Cardiac fibroblast (primary cell): ENCODE results near the gene PAPPA2.

Experiments used
- DNase-seq, 2 donors: peaks; one replicate each; pipeline versions ENCODE4 v3.0.0 to v3.0.0-alpha.2; 2010; ENCODE audit warnings: low read depth in 2 of 2
- H3K4me3 ChIP-seq, 2 donors: replicated peaks in 1 of 2; 1 replicate in 1 of 2; 2 replicates in 1 of 2; pipeline ENCODE4 v1.5.1; 2011; ENCODE audit warnings: low read depth in 2 of 2, low read length in 2 of 2, mild to moderate bottlenecking in 2 of 2, moderate library complexity in 1 of 2
- TF ChIP-seq, protein P1 (sequence below): IDR thresholded peaks from one replicate; pipeline ENCODE4 v1.5.1; 2011; ENCODE audit warnings: low read depth, mild to moderate bottlenecking, low read length, inconsistent platforms

The PAPPA2 gene

DNA sequence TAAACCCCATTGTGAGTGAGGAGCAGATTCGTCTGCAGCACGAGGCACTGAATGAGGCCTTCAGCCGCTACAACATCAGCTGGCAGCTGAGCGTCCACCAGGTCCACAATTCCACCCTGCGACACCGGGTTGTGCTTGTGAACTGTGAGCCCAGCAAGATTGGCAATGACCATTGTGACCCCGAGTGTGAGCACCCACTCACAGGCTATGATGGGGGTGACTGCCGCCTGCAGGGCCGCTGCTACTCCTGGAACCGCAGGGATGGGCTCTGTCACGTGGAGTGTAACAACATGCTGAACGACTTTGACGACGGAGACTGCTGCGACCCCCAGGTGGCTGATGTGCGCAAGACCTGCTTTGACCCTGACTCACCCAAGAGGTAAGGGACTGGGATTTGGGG lies 132.2 kb downstream of the PAPPA2 start:
- TF ChIP-seq, protein P1, sequence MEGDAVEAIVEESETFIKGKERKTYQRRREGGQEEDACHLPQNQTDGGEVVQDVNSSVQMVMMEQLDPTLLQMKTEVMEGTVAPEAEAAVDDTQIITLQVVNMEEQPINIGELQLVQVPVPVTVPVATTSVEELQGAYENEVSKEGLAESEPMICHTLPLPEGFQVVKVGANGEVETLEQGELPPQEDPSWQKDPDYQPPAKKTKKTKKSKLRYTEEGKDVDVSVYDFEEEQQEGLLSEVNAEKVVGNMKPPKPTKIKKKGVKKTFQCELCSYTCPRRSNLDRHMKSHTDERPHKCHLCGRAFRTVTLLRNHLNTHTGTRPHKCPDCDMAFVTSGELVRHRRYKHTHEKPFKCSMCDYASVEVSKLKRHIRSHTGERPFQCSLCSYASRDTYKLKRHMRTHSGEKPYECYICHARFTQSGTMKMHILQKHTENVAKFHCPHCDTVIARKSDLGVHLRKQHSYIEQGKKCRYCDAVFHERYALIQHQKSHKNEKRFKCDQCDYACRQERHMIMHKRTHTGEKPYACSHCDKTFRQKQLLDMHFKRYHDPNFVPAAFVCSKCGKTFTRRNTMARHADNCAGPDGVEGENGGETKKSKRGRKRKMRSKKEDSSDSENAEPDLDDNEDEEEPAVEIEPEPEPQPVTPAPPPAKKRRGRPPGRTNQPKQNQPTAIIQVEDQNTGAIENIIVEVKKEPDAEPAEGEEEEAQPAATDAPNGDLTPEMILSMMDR, result no peak
- DNase-seq, result no peak
- no peak overlapping the region for H3K4me3 ChIP-seq

DNA sequence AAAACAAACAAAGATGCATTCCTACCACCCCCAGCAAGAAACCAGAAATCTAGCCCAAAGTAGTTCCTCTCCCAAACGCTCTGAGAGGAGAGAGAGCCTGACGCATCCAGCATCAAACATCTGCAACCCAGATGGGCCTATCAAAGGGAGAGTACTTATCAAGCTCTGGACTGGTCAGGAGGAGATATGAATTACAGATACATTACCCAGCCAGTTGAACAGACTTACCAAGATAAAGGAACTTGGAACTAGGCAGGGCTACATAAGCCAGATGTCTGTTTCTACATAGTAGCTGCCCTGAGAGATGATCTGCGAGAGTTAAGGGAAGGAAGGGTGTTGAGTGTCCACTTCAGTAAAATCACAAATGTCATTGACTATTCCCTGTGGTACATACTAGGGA lies 138.4 kb downstream of the PAPPA2 start:
- peak in 1 of 2 donors; percentile 9 for DNase-seq
- TF ChIP-seq, protein P1, result no peak
- no peak overlapping the region for H3K4me3 ChIP-seq

DNA sequence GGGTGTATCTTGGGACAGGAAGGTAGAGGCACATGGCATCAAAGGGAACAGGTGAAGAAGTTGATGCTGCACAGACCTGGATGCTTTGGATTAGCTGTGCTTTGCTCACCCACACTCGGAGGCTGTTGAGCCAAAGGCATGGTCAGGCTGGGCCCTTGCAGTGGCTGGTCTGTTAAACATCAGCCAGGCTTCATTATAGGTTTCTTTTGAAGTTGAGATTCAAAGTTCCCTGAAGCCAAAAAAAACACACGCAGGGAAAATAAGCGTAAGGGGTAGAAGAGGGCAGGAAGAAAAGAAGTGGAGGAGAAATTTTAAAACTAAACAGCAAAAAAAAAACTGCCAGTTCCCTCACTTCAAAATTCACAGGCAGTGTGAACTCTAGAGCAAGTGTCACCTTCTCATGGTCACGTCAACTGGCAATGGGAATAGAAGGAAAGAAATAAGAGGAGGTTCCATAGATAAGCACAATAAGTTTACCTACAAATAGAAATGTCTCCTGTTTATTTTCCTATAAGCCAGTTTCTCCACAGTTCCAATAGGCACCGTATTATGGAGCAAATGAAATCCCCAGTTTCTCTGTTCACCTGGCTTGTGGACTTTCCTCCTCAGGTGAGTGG lies 139.5 kb downstream of the PAPPA2 start:
- TF ChIP-seq, protein P1, result no peak
- no peak for DNase-seq
- H3K4me3 ChIP-seq, result no peak overlapping the region

DNA sequence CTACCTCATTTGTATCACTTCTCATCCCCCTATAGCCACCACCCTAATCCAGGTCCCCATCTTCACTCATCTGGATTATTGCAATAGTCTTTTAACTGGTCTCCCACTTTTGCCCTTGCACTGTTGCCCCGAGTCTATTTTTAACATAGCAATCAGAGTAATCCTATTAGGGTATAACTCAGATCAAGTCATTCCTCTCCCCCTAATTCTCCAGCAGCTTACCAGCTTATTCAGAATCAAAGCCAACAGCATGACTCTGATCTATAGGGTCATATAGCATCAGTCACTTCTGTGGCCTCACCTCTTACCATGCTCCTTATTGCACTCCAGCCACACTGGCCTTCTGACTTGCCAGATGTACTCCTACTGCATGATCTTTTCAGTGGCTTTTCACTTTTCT lies 140.7 kb downstream of the PAPPA2 start:
- DNase-seq, result no peak
- TF ChIP-seq, protein P1, result no peak
- no peak overlapping the region for H3K4me3 ChIP-seq

DNA sequence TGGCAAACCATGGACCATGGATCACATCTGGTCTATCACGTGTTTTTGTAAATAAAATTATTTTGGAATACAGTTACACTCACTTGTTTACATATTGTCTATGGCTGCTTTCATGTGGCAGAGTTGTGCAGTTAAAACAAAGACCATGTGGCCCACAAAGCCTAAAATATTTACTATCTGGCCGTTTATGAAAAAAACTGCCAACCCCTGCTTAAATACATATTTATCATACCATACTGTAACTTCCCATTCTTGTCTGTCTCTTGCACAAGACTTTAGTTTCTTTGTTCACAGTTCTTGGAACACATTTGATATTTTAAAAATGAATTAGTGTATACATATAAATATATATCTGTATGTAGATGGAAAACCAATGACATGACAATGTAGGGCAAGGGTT lies 141.5 kb downstream of the PAPPA2 start:
- DNase-seq, result no peak
- H3K4me3 ChIP-seq, result no peak overlapping the region
- TF ChIP-seq, protein P1, result no peak

DNA sequence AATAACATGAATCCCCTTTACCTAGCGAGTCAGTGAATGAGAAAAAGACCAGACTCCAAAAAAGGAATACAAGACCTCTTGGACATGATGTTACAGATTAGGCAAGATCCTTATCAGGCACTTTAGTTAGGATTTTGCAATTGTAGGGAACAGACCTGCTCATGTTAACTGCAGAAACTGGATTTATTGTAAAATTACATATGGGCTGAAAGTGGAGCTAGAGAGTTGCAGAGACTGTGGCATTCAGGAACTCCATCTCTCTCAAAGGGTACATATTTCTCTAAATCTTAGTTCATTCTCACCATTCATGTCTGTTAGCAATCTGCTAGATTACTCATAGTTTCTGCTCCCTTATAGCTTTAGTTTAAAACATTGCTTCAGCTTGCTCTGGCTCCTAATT lies 142.2 kb downstream of the PAPPA2 start:
- H3K4me3 ChIP-seq, result no peak overlapping the region
- TF ChIP-seq, protein P1, result no peak
- DNase-seq, result no peak
